PFSK-1 (cell line): ENCODE results near the gene C3.

ENCODE experiments used
- POLR2AphosphoS5 ChIP-seq: IDR thresholded peaks from 2 replicates; pipeline ENCODE4 v1.6.1; 2012; ENCODE audit warnings: low read depth, mild to moderate bottlenecking, control low read depth, low read length, moderate library complexity
- TAF1 ChIP-seq: IDR thresholded peaks from 2 replicates; pipeline ENCODE4 v1.6.1; 2012; ENCODE audit warnings: low read length, control low read depth, borderline replicate concordance; ENCODE audit not compliant: insufficient read depth

- TF ChIP-seq TAF1 = no peak
- no peak for TF ChIP-seq POLR2AphosphoS5
These were observed 46.6 kb upstream of the C3 start for GRCh38 chr19:6767081-6767356.
